Measurements from ENCODE around the gene HOXB5.

HOXB5 gene

DNA sequence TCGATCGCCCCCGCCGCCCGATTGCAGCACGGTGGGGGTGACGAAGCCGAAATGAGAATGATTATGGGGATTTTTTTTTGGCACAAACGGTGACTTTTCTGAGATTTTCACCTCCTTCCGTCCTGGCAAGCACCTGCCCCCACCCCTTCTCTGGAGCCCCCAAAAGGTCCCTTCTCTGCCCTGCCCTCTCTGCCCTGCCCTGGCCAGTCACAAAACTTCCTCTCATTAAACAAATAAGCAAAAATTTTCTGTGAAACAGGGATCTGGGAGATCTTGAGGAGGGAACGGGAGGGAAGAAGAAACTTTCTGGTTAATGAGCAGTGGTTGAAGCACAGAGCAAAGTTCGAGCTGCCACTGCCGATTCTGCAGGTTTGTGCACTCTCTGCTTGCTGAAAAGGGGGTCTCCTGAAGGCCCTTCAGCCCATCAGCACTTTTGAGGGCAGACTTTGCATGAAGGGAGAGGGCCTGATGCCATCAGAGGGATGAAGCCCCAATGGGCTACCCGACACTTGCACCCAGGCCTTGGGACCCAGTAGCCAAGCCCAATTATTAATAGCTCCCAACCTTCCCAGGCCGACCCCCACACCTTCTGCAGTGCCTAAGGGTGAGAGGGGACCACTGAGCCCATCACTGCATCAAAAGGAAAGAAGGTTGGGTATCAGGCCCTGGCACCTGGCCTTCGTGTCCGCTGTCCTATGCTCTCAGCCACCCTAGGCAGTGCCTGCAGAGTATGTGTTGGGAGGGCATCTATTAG is 22.6 kb upstream of the HOXB5 start:
- no peak for DNase-seq (ENCODE audit: low read depth in 2 of 2)

DNA sequence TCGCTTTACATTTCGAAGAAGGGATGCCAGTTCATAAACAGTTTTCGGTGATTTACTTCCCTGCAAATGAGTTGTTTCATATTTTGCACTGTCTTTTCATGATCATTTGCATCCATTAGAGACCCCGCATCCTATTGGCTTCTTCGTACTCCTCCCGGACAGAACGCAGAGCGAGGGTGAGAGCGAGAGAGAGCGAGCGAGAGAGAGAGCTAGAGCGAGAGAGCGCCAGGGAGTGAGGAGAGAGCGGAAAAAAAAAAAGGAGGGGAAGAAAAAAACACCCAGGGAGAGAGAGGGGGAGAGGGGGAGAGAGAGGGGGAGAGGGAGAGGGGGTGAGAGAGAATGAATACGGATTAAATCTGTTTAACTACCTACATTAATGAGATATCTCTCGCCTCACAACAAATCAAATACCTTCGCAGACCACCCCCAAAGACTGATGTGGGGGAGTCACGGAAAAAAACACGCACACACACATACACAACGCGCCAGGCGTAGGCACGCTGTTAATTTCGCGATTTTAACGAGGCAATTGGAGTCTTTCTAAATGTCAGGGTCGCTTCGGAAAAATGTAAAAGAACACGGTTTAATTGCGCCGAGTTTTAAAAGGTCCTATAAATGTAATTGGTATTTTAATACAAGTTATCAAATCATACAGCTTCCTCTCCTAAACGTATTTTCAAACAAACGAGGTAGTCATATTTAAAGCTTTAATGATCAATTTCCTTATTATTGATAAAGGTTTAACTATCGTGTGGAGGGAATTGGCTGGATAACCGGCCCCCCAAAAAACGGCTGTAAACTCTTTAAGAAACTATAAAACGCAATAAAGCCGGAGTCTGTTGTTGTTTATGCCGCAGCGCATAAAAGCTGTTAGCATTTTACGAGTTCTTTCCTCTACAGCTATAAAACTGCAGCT is 21.7 kb upstream of the HOXB5 start, which contains the start of gene HOXB8:
Gene HOXB8, minus strand, starts transcription at position 246 of the 916 bp plus-strand sequence. CDS start 588 bp downstream, outside the sequence.
- no peak for DNase-seq (ENCODE audit: low read depth in 2 of 2)

DNA sequence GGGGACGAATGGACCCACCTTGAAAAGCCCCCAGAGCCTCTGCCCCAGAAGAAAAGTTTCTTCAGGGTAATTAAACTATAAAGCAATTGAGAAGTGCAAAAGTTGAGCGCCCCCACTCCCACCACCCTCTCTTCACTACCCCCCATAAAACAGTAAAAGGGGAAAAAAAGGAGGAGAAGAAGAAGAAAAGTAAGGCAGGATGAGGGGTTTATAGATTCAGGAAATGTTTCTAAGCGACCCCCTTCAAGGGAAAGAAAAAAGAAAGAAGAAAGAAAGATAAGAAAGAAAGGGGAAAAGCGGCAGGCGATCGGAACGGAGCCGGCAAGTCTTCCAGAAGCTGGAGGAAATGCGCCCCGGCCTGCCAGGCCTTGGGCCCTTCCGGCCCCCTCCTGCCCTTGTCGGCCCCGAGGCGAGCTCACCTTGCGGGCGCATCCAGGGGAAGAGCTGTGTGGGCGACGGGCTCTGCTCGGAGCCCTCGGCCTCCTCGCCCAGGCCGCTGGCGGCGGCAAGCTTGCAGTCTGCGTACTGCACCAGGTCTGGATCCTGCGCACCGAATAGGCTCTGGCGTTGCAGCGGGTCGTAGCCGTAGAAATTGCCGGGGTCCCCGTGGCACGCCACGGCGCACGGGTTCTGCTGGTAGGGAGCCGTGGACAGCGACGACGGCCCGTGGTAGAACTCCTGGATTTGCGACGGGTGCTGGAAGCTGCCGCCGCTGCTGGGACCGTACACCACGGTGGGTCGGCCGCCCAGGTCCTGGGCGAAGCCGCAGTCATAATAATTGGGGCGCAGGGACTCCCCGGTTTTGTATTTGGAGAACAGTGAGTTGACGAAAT is 20.5 kb upstream of the HOXB5 start:
- DNase-seq (ENCODE audit: low read depth in 2 of 2): no peak

DNA sequence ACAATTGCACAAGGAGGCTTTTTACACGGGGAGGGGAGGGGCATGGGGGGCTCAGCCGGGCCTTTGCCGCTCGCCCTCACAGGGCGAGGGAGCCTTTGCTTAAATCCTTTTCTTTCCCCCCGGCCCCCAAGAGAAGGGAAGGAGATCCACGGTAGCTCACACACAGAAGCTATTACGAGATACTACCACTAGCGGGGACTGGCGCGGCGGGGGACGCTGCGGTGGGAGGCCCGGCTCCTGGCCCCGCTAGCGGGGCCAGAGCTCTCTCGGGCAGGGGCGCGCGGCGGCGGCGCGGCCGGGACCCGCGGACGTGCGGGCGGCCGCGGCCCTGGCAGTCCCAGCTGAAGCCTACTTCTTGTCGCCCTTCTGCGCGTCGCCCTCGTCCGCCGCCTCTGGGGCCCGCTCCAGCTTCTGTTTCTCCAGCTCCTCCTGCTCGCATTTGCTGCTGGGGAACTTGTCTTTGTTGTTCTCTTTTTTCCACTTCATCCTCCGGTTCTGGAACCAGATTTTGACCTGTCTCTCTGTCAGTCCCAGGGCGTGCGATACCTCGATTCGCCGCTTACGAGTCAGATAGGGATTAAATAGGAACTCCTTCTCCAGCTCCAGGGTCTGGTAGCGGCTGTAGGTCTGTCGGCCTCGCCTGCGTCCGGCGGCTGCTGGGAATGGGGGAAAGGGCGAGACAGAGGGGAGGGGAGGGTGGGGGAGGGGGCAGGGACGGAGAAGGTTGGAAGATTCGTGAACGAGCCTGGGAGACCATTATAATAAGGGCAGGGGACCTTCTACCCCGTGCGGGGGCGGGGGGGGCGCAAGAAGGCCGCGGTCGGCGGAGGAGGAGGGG is 19.5 kb upstream of the HOXB5 start:
- DNase-seq (ENCODE audit: low read depth in 2 of 2): no peak

DNA sequence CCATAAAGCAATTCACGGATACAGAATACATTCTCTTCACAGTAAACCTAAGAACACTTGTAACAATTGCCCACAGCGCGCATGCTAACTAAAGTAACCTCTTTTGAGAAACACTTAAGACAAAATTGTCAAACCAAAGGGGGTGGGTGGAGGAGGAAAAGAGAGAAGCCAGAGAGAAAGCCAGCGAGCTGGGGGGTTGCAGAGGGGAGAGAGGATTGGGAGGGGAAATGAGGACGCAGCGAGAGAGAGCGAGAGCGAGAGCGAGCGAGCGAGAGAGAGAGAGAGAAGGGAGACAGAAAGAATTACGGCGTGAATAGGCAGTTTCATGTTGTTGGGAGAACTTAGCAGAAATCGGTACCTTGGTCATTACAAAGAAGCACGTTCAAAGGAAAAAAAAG is 18.9 kb upstream of the HOXB5 start:
- DNase-seq (ENCODE audit: low read depth in 2 of 2): no peak

DNA sequence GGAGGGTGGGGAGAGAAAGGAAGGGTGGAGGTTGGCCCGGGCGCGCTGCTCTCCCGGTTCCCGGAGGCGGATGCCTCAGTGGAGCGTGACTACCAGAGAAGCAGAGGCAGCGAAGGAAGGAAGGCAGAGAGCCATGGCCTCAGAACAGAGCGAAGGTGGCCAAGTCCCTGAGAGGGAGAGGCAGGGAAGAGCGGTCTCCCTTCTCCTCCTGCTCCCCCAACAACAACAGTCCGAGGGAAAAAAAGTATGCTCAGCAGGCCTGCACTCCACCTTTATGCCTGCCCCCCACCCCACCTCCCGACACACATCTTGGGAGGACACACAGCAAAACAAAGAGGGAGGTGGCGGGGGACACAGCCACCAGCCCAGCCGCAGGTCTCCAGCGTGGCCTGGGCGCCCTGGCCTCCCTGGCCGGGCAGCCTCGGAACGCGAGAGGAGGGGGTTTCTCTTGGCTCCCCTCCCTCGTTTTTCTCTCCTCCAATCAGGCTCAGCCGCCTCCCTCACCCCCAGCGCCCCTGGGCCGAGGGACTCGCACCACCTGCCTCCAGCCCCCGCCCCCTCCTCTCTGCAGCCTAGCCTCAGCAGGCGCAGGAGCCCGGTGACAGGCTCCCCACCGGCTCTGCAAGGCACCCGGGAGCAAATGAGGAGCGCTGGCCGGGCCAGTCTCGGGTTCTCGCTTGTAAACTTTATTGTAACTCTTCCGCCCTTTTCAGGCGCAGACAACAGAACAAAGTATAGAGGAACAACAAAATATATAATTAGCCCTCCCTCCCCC is 18.3 kb upstream of the HOXB5 start:
- DNase-seq (ENCODE audit: low read depth in 2 of 2): no peak

DNA sequence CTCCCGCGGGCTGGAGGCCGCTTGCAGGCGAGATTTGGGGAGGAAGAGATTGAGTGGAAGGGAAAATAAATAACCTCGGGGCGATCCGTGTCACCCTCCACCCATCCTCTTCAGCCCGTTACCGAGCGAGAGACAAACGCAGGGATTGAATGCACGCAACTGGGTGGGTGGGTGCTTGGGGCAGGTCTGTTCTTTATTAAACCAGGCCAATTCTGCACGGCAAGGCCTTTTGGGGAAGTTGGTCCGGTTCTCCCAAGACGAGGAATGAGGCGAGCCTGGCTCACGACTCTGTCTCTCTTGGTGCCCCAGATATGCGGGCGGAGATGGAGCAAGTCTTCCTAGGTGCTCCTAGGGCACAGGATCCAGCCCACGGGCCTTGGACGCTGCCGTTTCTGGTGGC is 17.6 kb upstream of the HOXB5 start:
- DNase-seq (ENCODE audit: low read depth in 2 of 2): no peak

DNA sequence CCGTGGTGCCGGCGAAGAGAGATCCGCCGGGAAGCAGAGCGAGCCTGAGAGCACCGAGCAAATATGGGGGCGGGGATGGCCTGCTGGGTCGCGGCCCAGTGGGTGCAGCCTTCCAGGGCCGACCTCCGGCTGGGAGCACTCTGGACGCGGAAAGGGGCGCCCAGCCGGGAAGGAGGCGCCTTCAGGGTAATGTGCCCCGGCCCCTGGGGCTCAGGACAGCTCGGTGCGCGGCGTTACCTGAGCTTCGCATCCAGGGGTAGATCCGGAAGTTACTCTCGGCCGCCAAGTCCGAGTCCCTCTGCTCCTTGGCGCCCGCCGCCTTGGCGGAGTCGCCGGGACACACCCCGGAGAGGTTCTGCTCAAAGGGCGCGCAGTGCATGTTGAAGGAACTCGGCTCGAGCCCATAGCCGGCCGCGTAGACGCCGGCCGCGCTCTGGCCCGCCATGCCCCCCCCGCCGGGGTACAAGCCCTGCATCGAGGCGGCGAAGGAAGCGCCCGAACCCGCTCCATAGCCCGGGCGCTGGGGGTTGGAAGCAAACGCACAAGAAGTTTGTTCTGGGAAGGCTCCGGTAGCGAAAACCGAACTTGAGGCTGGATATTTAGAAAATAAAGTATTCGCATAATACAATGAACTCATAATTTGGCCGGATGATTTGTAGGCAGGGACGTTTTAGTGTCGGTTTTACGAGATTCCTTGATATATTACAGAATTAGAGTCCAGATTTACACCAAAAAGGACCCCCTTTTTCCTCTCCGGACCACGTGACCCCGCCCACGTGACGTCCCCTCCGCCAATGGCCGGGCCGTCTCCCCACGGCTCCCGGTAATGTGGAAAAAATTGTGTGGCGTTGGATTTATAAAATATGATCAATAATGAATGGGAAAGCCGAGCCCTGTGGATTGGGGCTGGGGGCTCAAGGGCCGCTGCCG is 17.0 kb upstream of the HOXB5 start, which contains the start of gene HOXB7:
Gene HOXB7, minus strand, starts transcription at position 736 of the 930 bp plus-strand sequence. Its CDS starts 99 bp downstream, at position 637.
- no peak for DNase-seq (ENCODE audit: low read depth in 2 of 2)

DNA sequence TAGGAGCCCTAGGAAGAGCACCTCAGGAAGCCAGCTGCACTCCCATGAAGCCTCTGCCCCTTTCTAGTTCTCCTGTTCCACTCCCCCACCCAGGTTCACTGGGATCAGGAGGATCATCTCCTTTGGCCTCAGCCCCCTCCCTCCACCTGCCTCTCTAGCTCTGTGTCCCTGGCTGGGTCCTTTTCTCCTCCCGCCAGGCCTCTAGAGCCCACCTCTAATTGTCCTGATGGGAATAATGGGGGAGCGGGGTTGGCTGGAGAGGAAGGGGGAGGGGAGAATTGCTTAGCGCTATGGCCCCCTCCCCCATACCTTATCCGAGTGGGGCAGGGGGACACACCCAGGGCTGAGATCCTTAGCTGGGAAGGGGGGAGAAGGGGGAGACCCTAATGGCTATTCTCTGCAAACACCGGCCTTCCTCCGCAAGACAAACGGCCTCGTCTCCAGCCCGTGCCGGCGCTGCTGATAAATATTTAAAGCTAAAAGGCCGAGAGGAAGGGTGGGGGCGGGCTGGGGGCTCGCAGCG is 16.2 kb upstream of the HOXB5 start:
- no peak for DNase-seq (ENCODE audit: low read depth in 2 of 2)

DNA sequence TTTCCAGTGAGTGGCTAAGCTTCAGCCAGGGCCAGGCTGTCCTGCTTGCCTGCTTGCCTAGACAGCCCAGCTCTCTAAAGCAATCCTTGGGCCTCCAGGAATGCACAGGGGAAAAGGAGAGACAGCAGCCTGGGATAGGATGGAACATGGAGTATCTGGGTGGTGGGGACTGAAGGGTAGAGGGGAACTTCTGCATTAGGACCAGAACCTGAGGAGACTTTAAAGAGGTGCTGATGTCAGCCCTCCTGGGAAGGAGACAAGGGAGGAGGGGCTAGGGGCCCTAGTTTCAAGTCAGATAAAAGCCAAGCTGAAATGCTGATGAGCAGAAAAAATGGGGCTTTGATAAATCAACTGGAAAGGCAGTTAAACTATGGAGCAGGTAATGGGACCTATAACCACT is 15.5 kb upstream of the HOXB5 start:
- no peak for DNase-seq (ENCODE audit: low read depth in 2 of 2)

DNA sequence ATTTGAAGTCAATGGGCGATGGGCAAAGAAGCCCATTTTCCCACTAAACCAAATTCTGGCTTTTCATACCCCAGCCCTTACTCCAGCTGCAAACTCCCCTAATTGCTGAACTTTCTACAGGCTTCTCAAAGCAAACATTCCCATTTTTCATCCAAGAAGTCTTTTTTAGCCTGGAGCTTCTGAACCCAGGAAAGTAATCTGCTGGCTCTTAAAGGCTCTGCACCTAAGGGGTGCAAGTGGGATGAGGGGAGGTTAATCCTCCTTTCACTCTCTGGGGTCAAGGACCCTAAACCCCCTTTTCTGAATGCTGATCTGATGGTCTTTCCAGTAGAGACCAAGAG is 14.9 kb upstream of the HOXB5 start:
- no peak for DNase-seq (ENCODE audit: low read depth in 2 of 2)

DNA sequence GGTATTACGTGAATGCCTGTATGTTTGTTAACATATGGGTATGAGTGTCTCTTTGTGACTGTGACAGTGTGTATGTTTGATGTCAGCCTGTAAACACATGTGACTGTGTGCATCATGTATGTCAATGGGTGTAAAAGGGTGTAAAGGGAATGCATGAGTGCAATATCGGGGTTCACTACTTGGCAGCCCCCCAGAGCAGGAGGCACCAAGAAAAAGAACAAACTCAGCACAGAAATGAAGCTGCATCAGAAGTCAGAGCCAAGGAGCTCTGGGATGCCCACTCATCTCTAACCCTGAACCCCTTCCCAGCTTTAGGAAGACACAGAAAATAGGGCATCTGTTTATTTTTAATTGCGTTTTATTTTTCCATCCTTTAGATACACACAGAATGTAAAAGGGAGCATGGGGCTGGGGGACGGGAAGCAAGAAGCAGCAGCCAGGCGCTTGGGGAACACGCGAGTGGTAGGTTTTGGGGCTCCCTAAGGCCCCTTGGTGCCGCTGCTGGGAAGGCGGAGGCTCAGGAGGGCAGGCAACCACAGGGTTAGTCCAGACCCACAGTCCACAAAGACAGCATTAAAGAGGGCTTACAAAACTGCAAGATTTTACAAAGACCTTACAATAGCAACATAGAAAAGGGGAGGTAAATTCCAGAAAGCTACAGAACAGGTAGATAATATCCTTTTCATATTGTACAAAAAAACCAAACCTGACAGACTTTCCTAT is 13.5 kb upstream of the HOXB5 start:
- no peak for DNase-seq (ENCODE audit: low read depth in 2 of 2)

DNA sequence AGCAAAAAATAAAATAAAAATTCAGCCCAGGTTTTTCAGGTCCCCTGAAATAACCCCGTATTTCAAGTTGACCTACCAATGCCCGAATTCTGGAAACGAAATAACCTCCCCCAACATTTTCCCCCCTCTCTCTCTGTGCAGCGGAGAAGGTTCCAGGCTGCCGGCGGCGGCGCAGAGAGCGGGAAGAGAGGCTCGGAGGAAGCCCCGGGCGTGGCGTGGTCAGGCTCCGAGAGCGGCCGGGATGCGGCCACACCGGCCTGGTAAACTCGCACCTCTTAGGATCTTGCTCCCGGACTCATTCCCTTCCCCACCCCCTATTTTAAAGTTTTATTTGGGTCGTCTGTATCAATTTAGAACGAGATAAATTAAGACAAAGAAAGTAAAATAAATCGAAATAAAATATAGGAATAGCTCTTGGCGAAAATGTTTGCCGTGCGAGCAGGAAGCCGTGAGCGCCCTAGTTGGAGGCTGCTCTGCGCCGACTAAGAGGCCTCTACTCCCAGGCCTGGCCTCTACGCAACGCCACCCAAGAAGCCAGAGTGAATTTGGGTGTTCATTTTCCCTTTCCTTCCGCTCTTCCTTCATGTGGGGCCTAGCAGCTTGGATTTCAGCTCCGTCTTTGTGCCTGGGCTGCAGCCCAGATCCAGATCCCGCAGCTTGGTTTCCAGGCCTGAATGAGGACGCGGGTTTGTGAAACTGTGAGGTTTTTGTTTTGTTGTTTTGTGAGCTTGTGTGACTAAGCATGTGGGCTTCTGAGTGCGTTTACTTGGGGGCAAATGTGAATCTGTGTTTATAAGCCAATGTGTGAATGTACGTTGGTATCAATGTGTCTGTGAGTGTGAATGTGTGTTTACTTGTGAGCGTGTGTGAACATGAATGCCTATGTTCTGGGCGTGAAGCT is 12.7 kb upstream of the HOXB5 start:
- DNase-seq (ENCODE audit: low read depth in 2 of 2): no peak

DNA sequence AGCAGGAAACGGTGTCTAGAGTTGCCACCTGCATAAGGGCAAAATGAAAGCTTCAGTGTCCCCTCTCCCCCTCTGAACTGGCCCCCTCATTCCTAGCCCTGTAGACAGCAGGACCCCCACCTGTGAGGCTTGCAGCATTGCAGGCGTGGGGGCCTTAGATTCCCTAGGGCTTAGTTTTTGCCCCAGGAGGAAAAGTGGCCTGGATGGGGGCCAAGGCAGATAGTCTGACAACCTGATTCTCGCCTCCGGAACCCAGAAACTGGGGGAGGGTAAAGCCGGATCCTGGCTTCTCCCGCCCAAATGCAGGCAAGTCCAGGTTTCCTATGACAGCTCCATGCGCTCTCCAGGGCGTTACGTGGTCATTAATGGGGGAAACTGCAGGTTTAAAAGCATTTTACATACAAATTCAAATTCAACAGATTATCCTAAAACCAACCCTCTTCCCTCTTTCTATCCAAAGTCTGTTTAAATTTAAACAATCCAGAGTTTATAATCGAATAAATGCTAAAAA is 11.9 kb upstream of the HOXB5 start:
- DNase-seq (ENCODE audit: low read depth in 2 of 2): no peak

DNA sequence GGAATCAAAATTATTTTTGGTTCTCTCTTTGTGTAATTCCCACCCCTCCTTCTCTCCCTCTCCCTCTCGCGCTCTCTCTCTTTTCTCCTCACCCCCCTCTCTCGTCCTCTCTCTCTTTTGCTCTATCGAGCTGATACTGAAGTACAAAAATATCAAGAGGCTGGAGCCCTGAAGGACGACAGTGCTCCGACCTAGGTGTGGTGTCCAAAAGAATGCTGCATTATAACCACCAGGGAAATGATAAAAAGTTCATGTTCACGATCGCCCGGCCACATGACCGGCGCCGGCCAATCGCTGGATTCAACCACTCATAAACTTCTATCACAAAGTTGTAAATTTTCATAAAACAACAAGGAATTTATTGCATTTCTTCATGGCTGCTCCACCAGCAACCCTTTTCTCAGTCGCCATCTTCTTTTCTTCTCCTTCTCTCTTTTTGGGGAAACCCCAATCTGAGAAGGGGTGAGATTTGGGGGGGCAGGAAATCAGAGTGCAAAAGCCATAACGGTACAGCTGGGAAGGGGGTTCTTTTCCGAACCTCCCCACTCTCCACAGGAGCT is 11.3 kb upstream of the HOXB5 start, which contains the start of gene HOXB6:
Gene HOXB6, minus strand, starts transcription at position 217 of the 560 bp plus-strand sequence. CDS start 6,836 bp downstream, outside the sequence.
- no peak for DNase-seq (ENCODE audit: low read depth in 2 of 2)

DNA sequence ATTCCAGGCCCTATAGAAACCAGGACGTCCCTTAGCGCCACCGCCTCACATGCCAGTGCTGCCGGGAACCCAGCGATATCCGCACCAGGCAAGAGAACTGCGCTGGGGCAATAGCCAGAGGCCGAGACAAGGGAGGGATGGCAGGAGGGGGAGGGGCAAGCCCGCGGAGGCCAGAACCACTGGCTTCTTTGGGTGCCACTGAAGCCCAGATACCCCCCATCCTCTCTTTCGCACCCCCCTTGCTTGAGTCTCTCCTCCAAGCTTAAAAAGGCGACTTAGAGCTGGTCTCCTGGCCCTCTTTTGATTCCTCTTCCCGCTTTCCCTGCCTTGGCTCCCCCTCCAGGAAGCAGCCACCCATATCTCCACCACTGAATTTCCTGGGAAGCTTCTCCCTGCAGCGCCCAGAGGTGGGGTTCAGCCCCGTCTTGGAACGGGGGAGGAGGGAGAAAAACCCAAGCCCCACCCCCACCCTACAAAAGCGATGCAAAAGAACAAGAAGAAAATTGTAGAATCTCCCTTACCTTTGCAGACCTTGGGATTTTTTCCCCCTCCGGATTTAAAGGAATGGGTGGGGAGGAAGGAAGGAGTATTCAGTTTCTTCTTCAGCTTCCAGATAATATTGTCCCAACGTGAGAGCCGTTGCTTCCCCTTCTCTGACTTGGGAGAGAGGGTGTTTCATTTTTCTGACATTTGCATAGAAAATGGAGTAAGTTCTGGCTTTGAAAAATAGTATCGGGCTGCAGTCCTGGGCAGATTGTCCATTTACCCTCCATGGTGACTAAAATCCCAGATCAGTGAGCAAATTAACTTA is 10.6 kb upstream of the HOXB5 start:
- DNase-seq (ENCODE audit: low read depth in 2 of 2): no peak

Data from stimulated activated CD8-positive, alpha-beta memory T cell treated with anti-CD3 and anti-CD28 coated beads, Interleukin-15, amount 100 ng/mL, for 48 hours (primary cell).